GM13977 (cell line): ENCODE data around the gene CBLC.
"Not testable (repeated sequence)": the region's sequence is repeated elsewhere in the genome, so short reads cannot be mapped to it uniquely, and the experiment has no call there.

ENCODE experiments used
- DNase-seq: peaks from one replicate; pipeline ENCODE4 v3.0.0; 2012; ENCODE audit warnings: low spot score
- CTCF ChIP-seq: IDR thresholded peaks from 2 replicates; pipeline ENCODE4 v1.5.1; 2012; ENCODE audit warnings: mild to moderate bottlenecking, control low read depth; ENCODE audit not compliant: insufficient read depth; ENCODE audit errors: extremely low read depth, missing control alignments
- in situ Hi-C: fragments of 300-500 bp; cut with MboI; formaldehyde crosslinking; loops from one replicate; pipeline ENCODE4 v1.12.0; 2022; ENCODE audit warnings: low sequenced_read_pairs, low pct_unique_long_range_greater_than_20kb, mixed read lengths, inconsistent platforms; ENCODE audit not compliant: unreplicated experiment

The CBLC gene

GRCh38 chr19:44775676-44776240, 1.9 kb upstream of the CBLC start:
- no peak for TF ChIP-seq CTCF
- no peak for DNase-seq
- in situ Hi-C loops = no loop called here

GRCh38 chr19:44776402-44777096, 1.1 kb upstream of the CBLC start:
- DNase-seq = no peak
- in situ Hi-C loops = no loop called here
- TF ChIP-seq CTCF = no peak

GRCh38 chr19:44779150-44779549, 1.5 kb downstream of the CBLC start:
- no peak for DNase-seq
- no peak for TF ChIP-seq CTCF
- in situ Hi-C loops = no loop called here

DNA sequence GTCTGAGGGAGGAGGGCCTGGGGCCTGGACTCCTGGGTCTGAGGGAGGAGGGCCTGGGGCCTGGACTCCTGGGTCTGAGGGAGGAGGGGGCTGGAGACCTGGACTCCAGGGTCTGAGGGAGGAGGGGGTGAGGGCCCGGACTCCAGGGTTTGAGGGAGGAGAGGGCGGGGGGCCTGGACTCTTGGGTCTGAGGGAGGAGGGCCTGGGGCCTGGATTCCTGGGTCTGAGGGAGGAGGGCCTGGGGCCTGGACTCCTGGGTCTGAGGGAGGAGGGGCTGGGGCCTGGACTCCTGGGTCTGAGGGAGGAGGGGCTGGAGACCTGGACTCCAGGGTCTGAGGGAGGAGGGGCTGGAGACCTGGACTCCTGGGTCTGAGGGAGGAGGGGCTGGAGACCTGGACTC, 4.0 kb downstream of the CBLC start:
- in situ Hi-C loops, DNase-seq: not testable (repeated sequence)

GRCh38 chr19:44782729-44783128, 5.0 kb downstream of the CBLC start:
- TF ChIP-seq CTCF = no peak
- no peak for DNase-seq
- in situ Hi-C loops = no loop called here

GRCh38 chr19:44783545-44783944, 5.9 kb downstream of the CBLC start:
- in situ Hi-C loops = no loop called here

More at GRCh38 chr19:44783545-44783944, 5.9 kb downstream of the CBLC start:
- TF ChIP-seq CTCF = no peak
- no peak for DNase-seq
